ENCODE measurements around the gene RALGAPA2.

The RALGAPA2 gene

DNA sequence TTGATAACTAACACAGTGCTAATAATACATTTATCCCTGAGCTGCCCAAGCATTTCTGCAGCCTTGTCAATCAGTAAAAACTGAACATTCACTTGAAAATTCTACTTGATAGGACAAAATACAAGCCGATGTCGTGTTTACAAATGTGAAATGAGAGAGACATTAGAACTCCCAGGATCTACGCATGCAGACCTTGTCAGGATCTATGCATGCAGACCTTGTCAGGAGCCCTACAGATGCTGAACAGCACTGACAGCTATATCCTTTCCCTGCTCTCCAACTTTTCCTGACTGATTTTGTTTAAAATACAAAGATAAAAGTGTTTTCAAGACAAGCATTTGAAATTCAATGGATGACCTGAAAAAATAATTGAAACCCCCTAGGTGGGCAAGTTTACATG, 315.6 kb downstream of the RALGAPA2 start:
- TF ChIP-seq YY1 (IDR thresholded peaks at IDR 0.05; ENCODE audit: insufficient read depth, insufficient read length) (no peak), ZNF274 (IDR thresholded peaks at IDR 0.05; ENCODE audit: low read depth, low read length) (no peak), SUZ12 (IDR thresholded peaks at IDR 0.05; ENCODE audit: extremely low read depth, insufficient read depth, insufficient read length) (no peak)
- Histone ChIP-seq H3K9ac (ENCODE audit: insufficient read length, low read depth) (no peak overlapping the region), H3K4me3 (ENCODE audit: insufficient read length, low read depth) (no peak overlapping the region), H3K27me3 (ENCODE audit: insufficient read depth, insufficient read length) (no peaks in the 10 kb centered on the region), H3K9me3 (ENCODE audit: insufficient read depth, low read length) (no peaks in the 10 kb centered on the region), H3K36me3 (ENCODE audit: insufficient read depth, insufficient read length, low read length) (no peaks in the 10 kb centered on the region), H3K4me1 (ENCODE audit: insufficient read depth, insufficient read length) (peaks cover 5% of the 10 kb centered on the region)
- no peak for DNase-seq (ENCODE audit: low read depth, low spot score)

DNA sequence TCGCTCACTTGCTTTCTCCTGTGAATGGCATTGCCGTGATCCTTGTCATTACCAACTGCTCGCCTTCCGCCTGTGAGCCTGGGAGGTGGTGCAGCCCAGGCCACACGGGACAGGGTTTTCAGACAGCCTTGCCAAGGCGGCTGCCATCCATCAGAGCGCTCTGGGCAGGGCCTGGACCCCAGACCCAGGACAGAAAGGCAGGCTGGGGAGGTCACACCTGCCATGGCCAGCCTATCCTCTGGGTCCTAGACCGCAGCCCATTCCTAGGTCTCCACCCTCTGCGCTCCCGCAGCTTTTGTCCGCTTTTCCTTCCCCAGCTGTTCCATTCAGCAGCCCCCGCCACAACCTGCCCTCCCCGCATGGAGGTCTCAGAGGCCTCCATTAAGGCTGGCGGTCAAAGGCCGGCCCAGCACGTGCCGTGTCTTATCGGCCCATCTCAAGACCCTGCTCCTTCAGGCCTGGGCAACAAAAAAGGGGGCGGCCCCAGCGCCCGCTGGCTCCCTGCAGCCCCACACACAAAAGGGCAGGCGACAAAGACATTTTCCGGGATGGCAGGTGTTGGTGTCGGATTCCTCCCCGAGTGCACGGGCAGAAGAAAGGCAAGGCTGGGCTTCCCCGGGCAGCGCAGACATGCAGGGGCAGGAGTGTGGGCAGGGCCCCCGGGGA, 316.4 kb downstream of the RALGAPA2 start:
- Histone ChIP-seq H3K36me3 (ENCODE audit: insufficient read depth, insufficient read length, low read length) (no peaks in the 10 kb centered on the region), H3K4me3 (ENCODE audit: insufficient read length, low read depth) (no peak overlapping the region), H3K4me1 (ENCODE audit: insufficient read depth, insufficient read length) (peaks cover 5% of the 10 kb centered on the region), H3K27me3 (ENCODE audit: insufficient read depth, insufficient read length) (no peaks in the 10 kb centered on the region), H3K9me3 (ENCODE audit: insufficient read depth, low read length) (no peaks in the 10 kb centered on the region), H3K9ac (ENCODE audit: insufficient read length, low read depth) (no peak overlapping the region)
- no peak for DNase-seq (ENCODE audit: low read depth, low spot score)
- TF ChIP-seq ZNF274 (IDR thresholded peaks at IDR 0.05; ENCODE audit: low read depth, low read length) (no peak), YY1 (IDR thresholded peaks at IDR 0.05; ENCODE audit: insufficient read depth, insufficient read length) (no peak), SUZ12 (IDR thresholded peaks at IDR 0.05; ENCODE audit: extremely low read depth, insufficient read depth, insufficient read length) (no peak)

DNA sequence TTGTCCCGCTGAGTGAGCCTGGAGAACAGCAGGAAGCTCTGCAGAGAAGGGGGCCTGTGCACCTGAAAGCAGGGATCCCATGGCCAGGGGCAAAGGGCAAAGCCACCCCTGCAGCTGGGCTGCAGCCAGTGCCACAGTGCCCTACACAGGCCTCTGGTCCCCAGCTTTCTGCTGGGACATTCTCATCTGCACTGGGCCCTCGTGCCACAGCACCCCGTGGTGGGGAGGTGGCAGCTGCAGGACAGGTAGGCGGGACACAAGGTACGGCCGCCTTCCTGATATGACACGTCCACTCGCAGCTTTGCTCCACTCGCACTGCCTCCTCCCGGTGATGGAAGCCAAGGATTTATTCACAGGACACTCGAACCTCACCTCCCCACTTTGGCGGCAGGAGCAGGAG, 317.4 kb downstream of the RALGAPA2 start:
- Histone ChIP-seq H3K36me3 (ENCODE audit: insufficient read depth, insufficient read length, low read length) (no peaks in the 10 kb centered on the region), H3K9me3 (ENCODE audit: insufficient read depth, low read length) (no peaks in the 10 kb centered on the region), H3K4me3 (ENCODE audit: insufficient read length, low read depth) (no peak overlapping the region), H3K9ac (ENCODE audit: insufficient read length, low read depth) (no peak overlapping the region), H3K4me1 (ENCODE audit: insufficient read depth, insufficient read length) (peaks cover 5% of the 10 kb centered on the region), H3K27me3 (ENCODE audit: insufficient read depth, insufficient read length) (no peaks in the 10 kb centered on the region)
- TF ChIP-seq ZNF274 (IDR thresholded peaks at IDR 0.05; ENCODE audit: low read depth, low read length) = no peak
- no peak for TF ChIP-seq SUZ12 (IDR thresholded peaks at IDR 0.05; ENCODE audit: extremely low read depth, insufficient read depth, insufficient read length)
- no peak for TF ChIP-seq YY1 (IDR thresholded peaks at IDR 0.05; ENCODE audit: insufficient read depth, insufficient read length)
- DNase-seq (ENCODE audit: low read depth, low spot score) = no peak

DNA sequence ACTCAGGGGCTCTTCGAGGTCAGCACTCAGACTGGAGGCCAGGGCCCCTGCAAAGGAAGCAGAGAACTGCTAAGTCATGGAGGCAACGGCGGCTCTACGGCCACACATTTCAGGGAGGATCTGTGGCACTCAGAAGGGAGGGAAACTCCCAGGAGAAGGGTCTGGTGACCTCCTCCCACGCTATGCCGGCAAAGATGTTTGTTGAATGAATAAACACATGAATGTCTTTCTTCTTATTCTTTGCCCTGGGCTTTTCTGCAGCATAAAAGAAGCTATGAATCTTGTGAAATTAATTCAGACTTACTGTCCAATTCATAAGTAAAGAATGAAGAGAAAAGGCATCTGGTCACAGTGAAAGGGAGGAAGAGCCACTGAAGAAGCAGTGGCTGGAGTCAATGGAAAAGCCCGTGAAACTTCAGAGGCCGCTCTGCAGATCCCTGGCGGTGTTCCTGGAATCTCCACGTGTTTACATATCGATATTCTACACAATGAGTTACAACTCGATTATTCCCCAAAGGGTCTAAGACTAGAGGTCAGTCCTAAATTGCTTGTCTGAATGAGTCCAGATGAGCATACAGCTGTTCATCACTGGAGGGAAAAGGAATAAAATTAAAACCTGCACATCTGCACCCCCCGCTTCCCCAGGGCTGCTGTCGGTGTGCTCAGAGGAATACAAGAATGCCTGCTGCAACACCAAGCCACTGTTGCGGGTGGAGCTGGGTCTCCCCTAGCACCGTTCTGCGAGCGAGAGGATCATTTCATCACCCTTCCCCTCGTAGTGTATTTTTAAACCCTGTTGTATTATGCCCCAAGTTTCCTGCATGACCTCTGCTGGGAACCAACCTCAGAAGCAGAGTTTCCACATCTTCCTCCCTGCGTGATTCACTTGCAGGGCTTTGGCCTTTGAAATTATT, 319.0 kb downstream of the RALGAPA2 start:
- DNase-seq (ENCODE audit: low read depth, low spot score) = no peak
- Histone ChIP-seq H3K9me3 (ENCODE audit: insufficient read depth, low read length) (no peaks in the 10 kb centered on the region), H3K36me3 (ENCODE audit: insufficient read depth, insufficient read length, low read length) (no peaks in the 10 kb centered on the region), H3K27me3 (ENCODE audit: insufficient read depth, insufficient read length) (no peaks in the 10 kb centered on the region), H3K4me1 (ENCODE audit: insufficient read depth, insufficient read length) (peaks cover 5% of the 10 kb centered on the region), H3K4me3 (ENCODE audit: insufficient read length, low read depth) (no peak overlapping the region), H3K9ac (ENCODE audit: insufficient read length, low read depth) (no peak overlapping the region)
- TF ChIP-seq SUZ12 (IDR thresholded peaks at IDR 0.05; ENCODE audit: extremely low read depth, insufficient read depth, insufficient read length) (no peak), ZNF274 (IDR thresholded peaks at IDR 0.05; ENCODE audit: low read depth, low read length) (no peak), YY1 (IDR thresholded peaks at IDR 0.05; ENCODE audit: insufficient read depth, insufficient read length) (no peak)

DNA sequence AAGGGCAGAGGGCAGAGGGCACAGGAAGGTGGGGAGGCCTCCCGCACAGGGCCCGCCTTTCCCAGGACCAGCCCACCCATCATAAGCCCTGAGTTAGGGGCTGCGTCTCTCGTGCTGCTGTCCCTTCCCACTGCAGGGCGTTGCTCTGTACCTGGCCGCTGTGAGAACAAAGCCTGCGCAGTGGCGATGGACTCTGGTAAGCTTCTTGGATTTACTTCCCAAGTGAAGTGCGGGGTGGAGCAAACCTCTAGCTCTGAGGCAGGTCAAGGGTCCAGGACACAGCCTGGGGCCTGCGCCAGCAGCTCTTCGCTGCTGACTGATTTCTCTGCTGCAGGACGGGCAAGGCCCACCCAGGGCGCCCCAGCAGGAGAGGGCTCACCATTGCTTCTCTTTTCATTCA, 320.7 kb downstream of the RALGAPA2 start:
- DNase-seq (ENCODE audit: low read depth, low spot score) = no peak
- Histone ChIP-seq H3K27me3 (ENCODE audit: insufficient read depth, insufficient read length) (no peaks in the 10 kb centered on the region), H3K4me3 (ENCODE audit: insufficient read length, low read depth) (no peak overlapping the region), H3K36me3 (ENCODE audit: insufficient read depth, insufficient read length, low read length) (no peaks in the 10 kb centered on the region), H3K4me1 (ENCODE audit: insufficient read depth, insufficient read length) (peaks cover 5% of the 10 kb centered on the region), H3K9me3 (ENCODE audit: insufficient read depth, low read length) (no peaks in the 10 kb centered on the region), H3K9ac (ENCODE audit: insufficient read length, low read depth) (no peak overlapping the region)
- TF ChIP-seq SUZ12 (IDR thresholded peaks at IDR 0.05; ENCODE audit: extremely low read depth, insufficient read depth, insufficient read length) = no peak
- no peak for TF ChIP-seq ZNF274 (IDR thresholded peaks at IDR 0.05; ENCODE audit: low read depth, low read length)
- TF ChIP-seq YY1 (IDR thresholded peaks at IDR 0.05; ENCODE audit: insufficient read depth, insufficient read length) = no peak

DNA sequence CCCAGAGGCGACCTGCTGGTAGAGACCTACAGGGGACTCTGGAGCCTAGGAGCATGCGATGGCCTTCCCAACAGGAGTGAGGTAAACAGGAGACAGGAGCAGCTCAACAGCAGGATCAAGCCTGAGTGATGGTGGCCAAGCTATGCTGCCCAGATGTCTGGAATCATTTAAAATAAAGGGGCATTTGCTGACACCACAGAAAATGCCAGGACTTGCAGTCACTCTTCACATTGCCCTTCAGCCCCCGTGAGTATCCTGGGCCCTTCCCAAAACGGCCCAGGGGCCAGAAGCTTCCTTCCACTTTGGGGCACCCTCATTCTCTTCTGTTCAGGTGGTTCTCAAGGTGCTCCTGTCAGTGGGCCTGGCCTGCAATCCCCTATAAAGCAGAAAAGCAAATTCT, 321.3 kb downstream of the RALGAPA2 start:
- H3K9ac ChIP-seq (ENCODE audit: insufficient read length, low read depth) = no peak overlapping the region
- no peak for DNase-seq (ENCODE audit: low read depth, low spot score)
- H3K4me3 ChIP-seq (ENCODE audit: insufficient read length, low read depth) = no peak overlapping the region
- peaks cover 5% of the 10 kb centered on the region for H3K4me1 ChIP-seq (ENCODE audit: insufficient read depth, insufficient read length)
- H3K36me3 ChIP-seq (ENCODE audit: insufficient read depth, insufficient read length, low read length) = no peaks in the 10 kb centered on the region
- TF ChIP-seq SUZ12 (IDR thresholded peaks at IDR 0.05; ENCODE audit: extremely low read depth, insufficient read depth, insufficient read length) (no peak), ZNF274 (IDR thresholded peaks at IDR 0.05; ENCODE audit: low read depth, low read length) (no peak), YY1 (IDR thresholded peaks at IDR 0.05; ENCODE audit: insufficient read depth, insufficient read length) (no peak)
- no peaks in the 10 kb centered on the region for H3K9me3 ChIP-seq (ENCODE audit: insufficient read depth, low read length)
- no peaks in the 10 kb centered on the region for H3K27me3 ChIP-seq (ENCODE audit: insufficient read depth, insufficient read length)

DNA sequence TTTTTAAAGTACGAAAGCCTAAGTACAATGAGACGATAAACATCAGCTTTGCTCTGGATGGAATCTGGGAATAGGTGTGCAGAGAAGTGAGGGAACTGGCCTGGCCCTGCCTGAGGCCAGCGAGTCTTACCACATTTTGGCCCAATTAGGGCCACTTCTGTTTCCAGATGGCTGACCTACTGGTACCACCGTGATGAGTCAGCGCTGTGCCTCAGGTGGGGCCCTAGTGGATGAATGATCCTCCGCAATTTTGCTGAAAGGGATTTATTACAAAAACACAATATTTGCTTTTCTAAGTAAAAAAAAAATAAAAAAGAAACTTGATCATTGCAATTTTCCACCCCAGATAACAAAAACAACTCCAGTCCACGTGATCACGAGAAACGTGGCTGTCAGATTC, 322.1 kb downstream of the RALGAPA2 start:
- Histone ChIP-seq H3K4me3 (ENCODE audit: insufficient read length, low read depth) (no peak overlapping the region), H3K9me3 (ENCODE audit: insufficient read depth, low read length) (no peaks in the 10 kb centered on the region), H3K36me3 (ENCODE audit: insufficient read depth, insufficient read length, low read length) (no peaks in the 10 kb centered on the region), H3K9ac (ENCODE audit: insufficient read length, low read depth) (no peak overlapping the region), H3K4me1 (ENCODE audit: insufficient read depth, insufficient read length) (peaks cover 3% of the 10 kb centered on the region), H3K27me3 (ENCODE audit: insufficient read depth, insufficient read length) (no peaks in the 10 kb centered on the region)
- DNase-seq (ENCODE audit: low read depth, low spot score) = no peak
- TF ChIP-seq YY1 (IDR thresholded peaks at IDR 0.05; ENCODE audit: insufficient read depth, insufficient read length) (no peak), ZNF274 (IDR thresholded peaks at IDR 0.05; ENCODE audit: low read depth, low read length) (no peak), SUZ12 (IDR thresholded peaks at IDR 0.05; ENCODE audit: extremely low read depth, insufficient read depth, insufficient read length) (no peak)

All from NT2/D1 (cell line).